Measurements from ENCODE around the gene NAALADL1.

DNA sequence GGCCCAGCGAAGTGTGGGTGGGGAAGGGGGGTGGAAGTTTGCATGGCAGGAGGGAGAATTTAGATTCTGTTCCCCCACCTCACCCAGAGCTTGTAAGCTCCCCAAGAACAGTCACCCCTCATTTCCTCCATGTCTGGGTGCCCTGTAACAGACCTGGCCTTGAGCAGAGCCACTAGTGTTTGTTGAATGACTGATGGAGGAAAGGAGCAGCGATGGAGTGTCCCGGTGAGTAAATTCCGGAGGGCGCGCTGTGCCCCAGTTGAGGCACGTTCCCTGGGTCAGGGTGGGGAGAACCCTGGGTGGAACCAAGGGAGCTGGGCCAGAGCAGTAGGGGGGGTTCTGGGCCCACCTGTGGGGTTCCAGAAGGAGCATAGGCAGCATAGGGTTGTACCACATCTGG, 827 bp downstream of the NAALADL1 start:
- TF ChIP-seq POLR2A (IDR thresholded peaks at IDR 0.05; ENCODE audit: extremely low read depth, insufficient read length) = no peak
- TF ChIP-seq, protein P1, sequence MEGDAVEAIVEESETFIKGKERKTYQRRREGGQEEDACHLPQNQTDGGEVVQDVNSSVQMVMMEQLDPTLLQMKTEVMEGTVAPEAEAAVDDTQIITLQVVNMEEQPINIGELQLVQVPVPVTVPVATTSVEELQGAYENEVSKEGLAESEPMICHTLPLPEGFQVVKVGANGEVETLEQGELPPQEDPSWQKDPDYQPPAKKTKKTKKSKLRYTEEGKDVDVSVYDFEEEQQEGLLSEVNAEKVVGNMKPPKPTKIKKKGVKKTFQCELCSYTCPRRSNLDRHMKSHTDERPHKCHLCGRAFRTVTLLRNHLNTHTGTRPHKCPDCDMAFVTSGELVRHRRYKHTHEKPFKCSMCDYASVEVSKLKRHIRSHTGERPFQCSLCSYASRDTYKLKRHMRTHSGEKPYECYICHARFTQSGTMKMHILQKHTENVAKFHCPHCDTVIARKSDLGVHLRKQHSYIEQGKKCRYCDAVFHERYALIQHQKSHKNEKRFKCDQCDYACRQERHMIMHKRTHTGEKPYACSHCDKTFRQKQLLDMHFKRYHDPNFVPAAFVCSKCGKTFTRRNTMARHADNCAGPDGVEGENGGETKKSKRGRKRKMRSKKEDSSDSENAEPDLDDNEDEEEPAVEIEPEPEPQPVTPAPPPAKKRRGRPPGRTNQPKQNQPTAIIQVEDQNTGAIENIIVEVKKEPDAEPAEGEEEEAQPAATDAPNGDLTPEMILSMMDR (IDR thresholded peaks at IDR 0.05; ENCODE audit: low read depth, low read length) = no peak

Measured in NB4 (cell line).